Neural progenitor cell (in vitro differentiated cells): ENCODE data around the gene RAD51B.

Experiments
- CTCF ChIP-seq: fragments of 200-600 bp; sonication (generic); IDR thresholded peaks from 2 replicates; pipeline ENCODE4 v1.5.1; 2017; ENCODE audit warnings: antibody characterized with exemption, mild to moderate bottlenecking
- EZH2 ChIP-seq: fragments of 200-600 bp; sonication (generic); IDR thresholded peaks from 2 replicates; pipeline ENCODE4 v1.6.1; 2017; ENCODE audit warnings: antibody characterized with exemption, mild to moderate bottlenecking, moderate library complexity

GRCh38 chr14:68255693-68256178 is 436.2 kb downstream of the RAD51B start:
- no peak for TF ChIP-seq CTCF
- TF ChIP-seq EZH2, result no peak
